ENCODE data around the gene ZNF408.

Gene ZNF408

GRCh38 chr11:46679241-46680163 lies 21.3 kb upstream of the ZNF408 start:
- H3K9me2 ChIP-seq (replicated peaks; ENCODE audit: insufficient read depth, low read length) = no peaks in the 10 kb centered on the region
- H3K27me3 ChIP-seq (ENCODE audit: low read length) = no peaks in the 10 kb centered on the region
- no peaks in the 10 kb centered on the region for H4K20me1 ChIP-seq (ENCODE audit: low read depth, low read length)
- H3K27ac ChIP-seq (ENCODE audit: low read depth, low read length) = no peak overlapping the region
- no peaks in the 10 kb centered on the region for H3K9me3 ChIP-seq (ENCODE audit: insufficient read depth, low read length)
- TF ChIP-seq EZH2phosphoT487 (conservative IDR thresholded peaks at IDR 0.05; ENCODE audit: low read length) (no peak), CTCF (IDR thresholded peaks at IDR 0.05; ENCODE audit: insufficient read depth, low read length, poor library complexity, severe bottlenecking) (no peak)
- H3K4me2 ChIP-seq (ENCODE audit: low read depth, low read length, poor library complexity, severe bottlenecking) = no peak overlapping the region
- no peak overlapping the region for H3K4me3 ChIP-seq (ENCODE audit: insufficient read depth, low read length, poor library complexity, severe bottlenecking)
- no peak overlapping the region for H2AFZ ChIP-seq (ENCODE audit: low read depth, low read length, severe bottlenecking)
- H3K9ac ChIP-seq (ENCODE audit: low read length) = no peak overlapping the region
- no peaks in the 10 kb centered on the region for H3F3A ChIP-seq (ENCODE audit: insufficient read depth)
- H3K36me3 ChIP-seq (ENCODE audit: low read length) = no peaks in the 10 kb centered on the region
- H3K79me2 ChIP-seq (ENCODE audit: insufficient read depth, low read length) = no peaks in the 10 kb centered on the region

GRCh38 chr11:46680164-46680760 lies 20.6 kb upstream of the ZNF408 start:
- Histone ChIP-seq H4K20me1 (ENCODE audit: low read depth, low read length) (no peaks in the 10 kb centered on the region), H3K4me3 (ENCODE audit: insufficient read depth, low read length, poor library complexity, severe bottlenecking) (no peak overlapping the region), H3K4me2 (ENCODE audit: low read depth, low read length, poor library complexity, severe bottlenecking) (no peak overlapping the region), H2AFZ (ENCODE audit: low read depth, low read length, severe bottlenecking) (no peak overlapping the region), H3K27me3 (ENCODE audit: low read length) (no peaks in the 10 kb centered on the region), H3K79me2 (ENCODE audit: insufficient read depth, low read length) (no peaks in the 10 kb centered on the region), H3K9me3 (ENCODE audit: insufficient read depth, low read length) (no peaks in the 10 kb centered on the region), H3K9ac (ENCODE audit: low read length) (no peak overlapping the region), H3F3A (ENCODE audit: insufficient read depth) (no peaks in the 10 kb centered on the region), H3K36me3 (ENCODE audit: low read length) (no peaks in the 10 kb centered on the region), H3K27ac (ENCODE audit: low read depth, low read length) (no peak overlapping the region), H3K9me2 (replicated peaks; ENCODE audit: insufficient read depth, low read length) (no peaks in the 10 kb centered on the region)
- no peak for TF ChIP-seq EZH2phosphoT487 (conservative IDR thresholded peaks at IDR 0.05; ENCODE audit: low read length)
- TF ChIP-seq CTCF (IDR thresholded peaks at IDR 0.05; ENCODE audit: insufficient read depth, low read length, poor library complexity, severe bottlenecking) = no peak

GRCh38 chr11:46680815-46681214 lies 20.0 kb upstream of the ZNF408 start:
- Histone ChIP-seq H4K20me1 (ENCODE audit: low read depth, low read length) (no peaks in the 10 kb centered on the region), H3K4me3 (ENCODE audit: insufficient read depth, low read length, poor library complexity, severe bottlenecking) (no peak overlapping the region), H3K9ac (ENCODE audit: low read length) (no peak overlapping the region), H3K9me2 (replicated peaks; ENCODE audit: insufficient read depth, low read length) (no peaks in the 10 kb centered on the region), H3F3A (ENCODE audit: insufficient read depth) (no peaks in the 10 kb centered on the region), H2AFZ (ENCODE audit: low read depth, low read length, severe bottlenecking) (no peak overlapping the region), H3K4me2 (ENCODE audit: low read depth, low read length, poor library complexity, severe bottlenecking) (no peak overlapping the region), H3K36me3 (ENCODE audit: low read length) (no peaks in the 10 kb centered on the region), H3K27ac (ENCODE audit: low read depth, low read length) (no peak overlapping the region), H3K79me2 (ENCODE audit: insufficient read depth, low read length) (no peaks in the 10 kb centered on the region), H3K27me3 (ENCODE audit: low read length) (no peaks in the 10 kb centered on the region), H3K9me3 (ENCODE audit: insufficient read depth, low read length) (no peaks in the 10 kb centered on the region)
- no peak for TF ChIP-seq EZH2phosphoT487 (conservative IDR thresholded peaks at IDR 0.05; ENCODE audit: low read length)
- TF ChIP-seq CTCF (IDR thresholded peaks at IDR 0.05; ENCODE audit: insufficient read depth, low read length, poor library complexity, severe bottlenecking) = no peak

Measured in SU-DHL-6 (cell line).